Mammary epithelial cell (primary cell): Measurements from ENCODE around the gene ZFP91.

Experiments
- CTCF ChIP-seq, 2 donors: IDR thresholded peaks in 1 of 2; conservative IDR thresholded peaks in 1 of 2; 2 replicates each; pipeline ENCODE4 v1.5.1; 2011 to 2012; ENCODE audit warnings: inconsistent platforms in 2 of 2, low read length in 2 of 2, mild to moderate bottlenecking in 2 of 2, control low read depth in 1 of 2, low read depth in 1 of 2; ENCODE audit not compliant: insufficient read depth in 1 of 2; ENCODE audit errors: extremely low read depth in 1 of 2
- EZH2 ChIP-seq: IDR thresholded peaks from 2 replicates; pipeline ENCODE4 v1.6.1; 2012; ENCODE audit warnings: low read length, inconsistent platforms, borderline replicate concordance

- TF ChIP-seq CTCF (conservative IDR thresholded peaks at IDR 0.05 in 1 of 2, IDR thresholded peaks at IDR 0.05 in 1 of 2; ENCODE audit: extremely low read depth in 1 of 2, insufficient read depth in 1 of 2, low read depth in 1 of 2, low read length in 2 of 2) (no peak), EZH2 (no peak)
These were observed 71.6 kb downstream of the ZFP91 start for GRCh38 chr11:58650496-58650895.
